ENCODE measurements around the gene DBR1. TPM values are rescaled to one million over a fixed set of nuclear protein-coding genes. Genes with fewer than 3 reads are reported as not detected.

DBR1 gene
- total RNA-seq, 6 donors from 2014 or later, result 3.7 to 20.6 (median 14.4) TPM

DNA sequence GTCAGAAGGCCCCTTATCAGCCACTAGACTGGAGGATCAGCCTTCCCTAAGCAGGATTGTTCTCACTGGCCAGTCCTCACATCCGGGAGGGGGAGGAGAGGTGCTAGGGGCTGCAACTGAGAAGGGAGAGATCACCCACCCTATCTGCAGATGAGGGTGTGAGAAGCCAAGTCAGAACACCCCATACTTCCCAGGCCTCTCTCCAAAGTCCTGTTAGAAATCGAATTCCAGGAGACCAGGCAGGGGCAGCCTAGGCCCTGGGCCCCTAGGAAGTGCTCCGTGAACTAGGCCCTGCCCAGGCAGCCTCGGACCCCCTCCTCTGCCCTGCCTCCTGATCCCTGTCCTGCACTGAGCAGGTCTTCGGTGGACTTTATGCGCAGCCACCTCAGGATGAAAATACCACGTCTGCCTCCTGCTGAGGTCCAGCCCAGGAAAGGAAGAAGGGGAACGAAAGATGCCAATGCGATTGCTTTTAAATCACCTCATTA, 60.2 kb downstream of the DBR1 start:
- peak; percentile 3 to 13 for ATAC-seq (ENCODE audit: low FRiP score in 2 of 2)
- WGBS, 2 donors, result 18 to 21% methylated on average over 9 of the region's 9 CpGs
- H3K27ac ChIP-seq, result peak overlapping the region; percentile 79 to 91 (median 87)
- no peaks in the 10 kb centered on the region for H3K27me3 ChIP-seq
- no peaks in the 10 kb centered on the region for H3K9me3 ChIP-seq
- no peaks in the 10 kb centered on the region for H3K36me3 ChIP-seq
- peak overlapping the region in 3 of 4 donors; percentile 75 to 86 (median 83) for H3K4me3 ChIP-seq
- TF ChIP-seq EP300 (IDR thresholded peaks at IDR 0.05) (no peak), POLR2A (IDR thresholded peaks at IDR 0.05) (no peak), POLR2AphosphoS5 (IDR thresholded peaks at IDR 0.05) (no peak), CTCF (IDR thresholded peaks at IDR 0.05) (no peak)
- peak in 1 of 2 donors; percentile 30 for DNase-seq
- H3K4me1 ChIP-seq, result peaks cover 8 to 27% (median 11%) of the 10 kb centered on the region in 4 donors

DNA sequence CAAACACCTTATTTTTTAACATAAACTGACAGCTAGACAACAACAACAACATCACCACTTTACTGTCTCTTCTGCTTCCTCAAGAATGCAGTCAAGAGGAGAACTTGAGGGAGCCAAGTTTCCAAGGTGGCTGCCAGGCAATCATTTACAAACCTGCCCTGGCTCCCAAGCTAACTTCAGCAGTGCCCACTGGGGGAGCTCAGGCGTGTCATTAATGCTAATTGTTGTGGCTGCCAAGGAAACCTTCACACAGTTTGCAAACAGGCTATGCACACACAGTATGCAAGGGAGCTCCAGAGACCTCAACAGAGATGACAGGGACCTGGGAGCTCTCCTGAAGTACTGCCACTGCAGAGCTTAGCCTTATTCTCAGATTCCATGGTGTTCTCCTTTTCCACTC, 61.4 kb downstream of the DBR1 start:
- no peak for ATAC-seq (ENCODE audit: low FRiP score in 2 of 2)
- WGBS, 2 donors, result 50 to 91% methylated on average over 1 of the region's 1 CpG
- H3K27ac ChIP-seq, result no peak overlapping the region
- no peak for DNase-seq
- no peaks in the 10 kb centered on the region for H3K36me3 ChIP-seq
- no peaks in the 10 kb centered on the region for H3K9me3 ChIP-seq
- peaks cover 8 to 22% (median 10%) of the 10 kb centered on the region in 4 donors for H3K4me1 ChIP-seq
- TF ChIP-seq POLR2A (IDR thresholded peaks at IDR 0.05), result no peak
- no peak for TF ChIP-seq CTCF (IDR thresholded peaks at IDR 0.05)
- no peak for TF ChIP-seq EP300 (IDR thresholded peaks at IDR 0.05)
- no peak for TF ChIP-seq POLR2AphosphoS5 (IDR thresholded peaks at IDR 0.05)
- H3K4me3 ChIP-seq, result no peak overlapping the region
- H3K27me3 ChIP-seq, result no peaks in the 10 kb centered on the region

DNA sequence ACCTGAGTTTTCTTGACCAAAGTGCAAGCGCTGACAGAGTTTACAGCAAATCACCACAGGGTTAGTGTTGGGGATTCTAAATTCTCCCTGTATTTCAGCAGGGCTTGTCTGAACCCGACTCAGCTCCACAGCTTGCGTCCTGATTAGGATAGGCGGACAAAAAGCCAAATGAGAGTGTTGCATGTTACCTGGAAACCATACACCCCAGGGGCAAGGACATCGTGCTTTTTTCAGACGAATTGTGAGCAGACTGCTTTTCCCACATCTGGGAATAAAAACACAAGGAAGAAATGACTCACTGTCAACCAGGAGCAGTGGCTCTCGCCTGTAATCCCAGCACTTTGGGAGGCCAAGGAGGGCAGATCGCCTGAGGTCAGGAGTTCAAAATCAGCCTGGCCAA, 62.4 kb downstream of the DBR1 start:
- WGBS, 2 donors, result 91% methylated on average over 8 of the region's 8 CpGs
- TF ChIP-seq POLR2AphosphoS5 (IDR thresholded peaks at IDR 0.05) (no peak), POLR2A (IDR thresholded peaks at IDR 0.05) (no peak), CTCF (IDR thresholded peaks at IDR 0.05) (no peak), EP300 (IDR thresholded peaks at IDR 0.05) (no peak)
- no peak for DNase-seq
- H3K27ac ChIP-seq, result no peak overlapping the region
- H3K4me3 ChIP-seq, result no peak overlapping the region
- no peak for ATAC-seq (ENCODE audit: low FRiP score in 2 of 2)
- no peaks in the 10 kb centered on the region for H3K36me3 ChIP-seq
- H3K9me3 ChIP-seq, result no peaks in the 10 kb centered on the region
- H3K4me1 ChIP-seq, result peaks cover 8 to 22% (median 10%) of the 10 kb centered on the region in 4 donors
- H3K27me3 ChIP-seq, result no peaks in the 10 kb centered on the region

Other genes starting within 250 kb of the DBR1 start
- gene CLDN18, start 164.8 kb downstream of the DBR1 start, total RNA-seq, result 100 to 1,000 TPM; 134 to 673 (median 360) TPM
- gene DZIP1L, start 59.3 kb downstream of the DBR1 start, total RNA-seq, result 10 to 100 TPM; 15.9 to 97.4 (median 24.5) TPM
- gene A4GNT, start 42.5 kb downstream of the DBR1 start, total RNA-seq, result under 1 TPM in 2 of 6 donors, not detected in 4; 0.40 to 0.44 TPM
- gene ARMC8, start 12.4 kb upstream of the DBR1 start, total RNA-seq, result 10 to 100 TPM; 40.2 to 67.4 (median 48.1) TPM
- gene NME9, start 154.9 kb upstream of the DBR1 start, total RNA-seq, result 10 to 100 TPM in 1 of 6 donors, 1 to 10 TPM in 4, under 1 TPM in 1; 0.46 to 16.5 (median 3.3) TPM
- gene MRAS, start 173.7 kb upstream of the DBR1 start, total RNA-seq, result 10 to 100 TPM; 15.7 to 56.0 (median 34.8) TPM

Data from upper lobe of left lung (tissue), 6 donors.